Cardiac muscle cell (in vitro differentiated cells and primary cell): ENCODE data around the gene U2SURP. TPM values are rescaled to one million over a fixed set of nuclear protein-coding genes. Genes with fewer than 3 reads are reported as not detected.
A peak's percentile ranks its signal among the peaks of the same experiment; 100 is the strongest.

ENCODE experiments used
- DNase-seq, 2 donors: peaks; one replicate each; pipeline versions ENCODE4 v3.0.0 to v3.0.0-alpha.2; 2010 to 2017; ENCODE audit warnings: low read depth in 1 of 2, low spot score in 1 of 2
- H3K27ac ChIP-seq: fragments of 200-600 bp; sonication (generic); 2 replicates; pipeline ENCODE4 v1.5.1; 2016
- H3K27me3 ChIP-seq: fragments of 200-600 bp; sonication (generic); 2 replicates; pipeline ENCODE4 v1.6.0; 2016; ENCODE audit warnings: control low read depth
- H3K36me3 ChIP-seq: fragments of 200-600 bp; sonication (generic); 2 replicates; pipeline ENCODE4 v1.5.1; 2016; ENCODE audit warnings: control low read depth
- H3K4me1 ChIP-seq: fragments of 200-600 bp; sonication (generic); 2 replicates; pipeline ENCODE4 v1.8.1; 2017; ENCODE audit warnings: low read depth, mild to moderate bottlenecking, mixed run types
- H3K4me3 ChIP-seq: fragments of 200-600 bp; sonication (generic); 2 replicates; pipeline ENCODE4 v1.5.1; 2016; ENCODE audit warnings: mild to moderate bottlenecking
- H3K9me3 ChIP-seq: fragments of 200-600 bp; sonication (generic); 2 replicates; pipeline ENCODE4 v1.5.1; 2017; ENCODE audit warnings: low read depth, mild to moderate bottlenecking, control low read depth
- CTCF ChIP-seq: IDR thresholded peaks from 2 replicates; pipeline ENCODE4 v1.5.1; 2012; ENCODE audit warnings: low read depth, mild to moderate bottlenecking, low read length
- polyA plus RNA-seq: library from polyadenylated mRNA; unstranded; fragments of >200 nt; fragmentation: Nextera tagmentation; extraction: Ambion mirVana; gene quantifications from 2 replicates; pipeline ENCODE4 v1.2.1, GENCODE V29; 2016
- total RNA-seq: library from RNA; depleted of rRNA; stranded (reverse); fragments of >200 nt; gene quantifications from 2 replicates; pipeline ENCODE4 v1.2.3, GENCODE V29; 2016

The U2SURP gene
- total and polyA plus RNA-seq, 2 experiments from 2014 or later: 66.4 to 89.0 TPM

- H3K27me3 ChIP-seq: no peaks in the 10 kb centered on the region
- no peak overlapping the region for H3K4me3 ChIP-seq
- no peak for TF ChIP-seq CTCF
- H3K36me3 ChIP-seq: no peaks in the 10 kb centered on the region
- H3K9me3 ChIP-seq: no peaks in the 10 kb centered on the region
- H3K27ac ChIP-seq: no peak overlapping the region
- H3K4me1 ChIP-seq: no peaks in the 10 kb centered on the region
- DNase-seq: peak in 1 of 2 donors; percentile 38
These were observed 20.3 kb upstream of the U2SURP start for GRCh38 chr3:142981108-142981507.

DNA sequence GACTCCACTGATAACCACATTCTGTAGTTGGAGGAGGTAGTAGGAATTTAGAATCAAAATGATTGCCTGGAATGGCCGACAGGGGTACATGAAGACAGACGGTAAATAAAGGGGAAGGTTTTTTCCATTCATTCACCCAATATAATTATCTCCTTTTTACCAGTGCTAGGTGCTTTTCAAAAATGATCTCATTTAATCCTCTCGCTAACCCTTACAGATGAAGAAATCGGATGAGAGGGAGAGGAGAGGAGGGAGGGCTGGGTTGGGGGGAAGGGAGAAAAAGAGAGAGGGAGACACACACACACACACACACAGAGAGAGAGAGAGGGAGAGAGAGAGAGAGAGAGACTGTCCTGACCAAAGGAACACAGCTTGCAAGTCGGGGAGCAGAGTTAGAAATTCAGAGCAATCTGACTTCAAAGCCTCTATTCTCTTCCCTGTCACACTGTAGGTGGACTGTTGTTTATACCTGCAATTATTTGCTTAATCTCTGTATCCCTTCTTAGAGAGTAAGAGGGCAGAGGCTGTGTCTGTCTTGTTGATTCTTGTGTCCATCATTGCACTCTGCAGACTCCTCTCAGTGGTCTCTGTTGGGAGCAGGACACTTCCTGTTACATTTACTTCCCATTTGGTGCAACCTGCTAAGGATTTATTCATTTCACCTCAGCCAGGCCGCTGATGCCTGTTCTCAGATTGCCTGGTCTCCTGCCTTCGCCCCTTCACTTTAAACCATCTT lies 19.2 kb upstream of the U2SURP start:
- no peaks in the 10 kb centered on the region for H3K9me3 ChIP-seq
- H3K4me1 ChIP-seq: peaks cover under 1% of the 10 kb centered on the region
- H3K36me3 ChIP-seq: no peaks in the 10 kb centered on the region
- no peak overlapping the region for H3K4me3 ChIP-seq
- H3K27ac ChIP-seq: no peak overlapping the region
- H3K27me3 ChIP-seq: no peaks in the 10 kb centered on the region
- TF ChIP-seq CTCF: peak; percentile 3
- no peak for DNase-seq

GRCh38 chr3:142983318-142983717 lies 18.1 kb upstream of the U2SURP start:
- no peak for DNase-seq
- H3K27me3 ChIP-seq: no peaks in the 10 kb centered on the region
- no peak for TF ChIP-seq CTCF
- H3K4me3 ChIP-seq: no peak overlapping the region
- peaks cover 9% of the 10 kb centered on the region for H3K4me1 ChIP-seq
- H3K27ac ChIP-seq: no peak overlapping the region
- H3K36me3 ChIP-seq: no peaks in the 10 kb centered on the region
- no peaks in the 10 kb centered on the region for H3K9me3 ChIP-seq

DNA sequence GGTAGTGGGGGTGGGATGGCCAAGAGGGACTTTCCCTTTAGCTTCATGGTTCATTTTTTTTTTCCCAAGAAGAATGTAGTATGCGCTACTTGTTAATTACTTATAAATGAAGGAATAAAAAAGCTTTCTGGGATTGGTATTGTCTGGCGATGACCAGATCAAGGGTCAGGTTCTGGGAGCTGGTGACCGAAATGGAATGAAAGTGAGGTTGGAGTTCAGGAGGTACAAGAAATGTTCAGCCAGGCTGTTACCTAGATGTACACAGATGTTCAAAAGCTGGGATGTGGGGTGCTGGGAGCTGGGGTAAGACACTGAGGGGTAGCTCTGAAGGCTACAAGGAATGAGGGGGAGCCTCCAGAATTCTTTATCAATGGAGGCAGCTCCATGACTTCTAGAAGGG lies 17.1 kb upstream of the U2SURP start:
- TF ChIP-seq CTCF: no peak
- Histone ChIP-seq H3K27me3 (no peaks in the 10 kb centered on the region), H3K4me3 (no peak overlapping the region), H3K27ac (no peak overlapping the region), H3K9me3 (no peaks in the 10 kb centered on the region), H3K4me1 (peaks cover 9% of the 10 kb centered on the region), H3K36me3 (no peaks in the 10 kb centered on the region)
- no peak for DNase-seq

GRCh38 chr3:142987080-142987700 lies 14.2 kb upstream of the U2SURP start:
- peak; percentile 57 to 65 for DNase-seq
- Histone ChIP-seq H3K9me3 (no peaks in the 10 kb centered on the region), H3K4me3 (no peak overlapping the region), H3K27ac (peak overlapping the region; percentile 14), H3K27me3 (no peaks in the 10 kb centered on the region), H3K36me3 (no peaks in the 10 kb centered on the region), H3K4me1 (peaks cover 9% of the 10 kb centered on the region)
- peak; percentile 62 for TF ChIP-seq CTCF
